Natural killer cell (primary cell): ENCODE data around the gene TRPM5. TPM values are rescaled to one million over a fixed set of nuclear protein-coding genes. Genes with fewer than 3 reads are reported as not detected.

ENCODE experiments used
- ATAC-seq, 3 donors: fragments of 150-1000 bp in 2 of 3; fragments of 200-7000 bp in 1 of 3; cut with Tn5 transposase; 1 replicate in 1 of 3; 2 replicates in 2 of 3; pipeline ENCODE4 v1.10.0; 2021; ENCODE audit warnings: mild to moderate bottlenecking in 2 of 3, moderate library complexity in 2 of 3
- DNase-seq, 2 donors: peaks; one replicate each; pipeline versions ENCODE4 v3.0.0 to v3.0.0-alpha.2; 2013 to 2021; ENCODE audit warnings: mixed read lengths in 1 of 2
- H3K27ac ChIP-seq: one replicate; pipeline ENCODE4 v1.5.1; 2013; ENCODE audit warnings: mild to moderate bottlenecking, low read length
- H3K27me3 ChIP-seq: one replicate; pipeline ENCODE4 v1.6.1; 2013; ENCODE audit warnings: low read length; ENCODE audit not compliant: control insufficient read depth, insufficient read depth
- H3K36me3 ChIP-seq: one replicate; pipeline ENCODE4 v1.6.1; 2013; ENCODE audit warnings: low read length; ENCODE audit not compliant: control insufficient read depth, insufficient read depth
- H3K4me1 ChIP-seq: one replicate; pipeline ENCODE4 v1.6.1; 2013; ENCODE audit warnings: low read length; ENCODE audit not compliant: control insufficient read depth, insufficient read depth
- H3K4me3 ChIP-seq: one replicate; pipeline ENCODE4 v1.5.1; 2013; ENCODE audit warnings: low read length
- H3K9me3 ChIP-seq: one replicate; pipeline ENCODE4 v1.6.1; 2013; ENCODE audit warnings: low read length; ENCODE audit not compliant: control insufficient read depth, insufficient read depth
- H3K27ac Mint-ChIP-seq, 2 donors: one replicate each; pipeline ENCODE4 v1.8.0; 2022; ENCODE audit warnings: mild to moderate bottlenecking in 2 of 2, mixed read lengths in 2 of 2, moderate library complexity in 1 of 2
- H3K27me3 Mint-ChIP-seq, 2 donors: one replicate each; pipeline ENCODE4 v1.8.0; 2022; ENCODE audit warnings: low read depth in 2 of 2, mixed read lengths in 2 of 2
- H3K36me3 Mint-ChIP-seq: one replicate; pipeline ENCODE4 v1.8.0; 2022; ENCODE audit warnings: mixed read lengths
- H3K4me1 Mint-ChIP-seq, 2 donors: one replicate each; pipeline ENCODE4 v1.8.0; 2022; ENCODE audit warnings: mixed read lengths in 2 of 2
- H3K4me3 Mint-ChIP-seq: one replicate; pipeline ENCODE4 v1.8.0; 2022; ENCODE audit warnings: mild to moderate bottlenecking, moderate library complexity, mixed read lengths
- H3K9me3 Mint-ChIP-seq, 2 donors: one replicate each; pipeline ENCODE4 v1.8.0; 2022; ENCODE audit warnings: mixed read lengths in 2 of 2
- CTCF ChIP-seq: fragments of 200-600 bp; IDR thresholded peaks from one replicate; pipeline ENCODE4 v1.8.0; 2022; ENCODE audit warnings: antibody characterized with exemption
- WGBS: methylation state at CpG from one replicate; pipeline ENCODE4 v1.1.7; 2013; ENCODE audit warnings: missing lambda C conversion rate; ENCODE audit not compliant: insufficient coverage; 5-methylcytosine and 5-hydroxymethylcytosine counted together
- intact Hi-C: fragments of 100-400 bp; cut with micrococcal nuclease; formaldehyde crosslinking; loops from one replicate; pipeline ENCODE4 v1.14.2; 2022
- total RNA-seq, 4 donors: library from RNA; stranded (reverse); fragments of 120-200 nt in 1 of 4; gene quantifications; one replicate each; pipeline versions ENCODE4 v1.2.3 to v1.2.4, GENCODE V29; 2013 to 2022

TRPM5 gene
- total RNA-seq, 3 donors from 2014 or later (not counting 1 experiment from before 2014, with no cell fraction given), result not detected

DNA sequence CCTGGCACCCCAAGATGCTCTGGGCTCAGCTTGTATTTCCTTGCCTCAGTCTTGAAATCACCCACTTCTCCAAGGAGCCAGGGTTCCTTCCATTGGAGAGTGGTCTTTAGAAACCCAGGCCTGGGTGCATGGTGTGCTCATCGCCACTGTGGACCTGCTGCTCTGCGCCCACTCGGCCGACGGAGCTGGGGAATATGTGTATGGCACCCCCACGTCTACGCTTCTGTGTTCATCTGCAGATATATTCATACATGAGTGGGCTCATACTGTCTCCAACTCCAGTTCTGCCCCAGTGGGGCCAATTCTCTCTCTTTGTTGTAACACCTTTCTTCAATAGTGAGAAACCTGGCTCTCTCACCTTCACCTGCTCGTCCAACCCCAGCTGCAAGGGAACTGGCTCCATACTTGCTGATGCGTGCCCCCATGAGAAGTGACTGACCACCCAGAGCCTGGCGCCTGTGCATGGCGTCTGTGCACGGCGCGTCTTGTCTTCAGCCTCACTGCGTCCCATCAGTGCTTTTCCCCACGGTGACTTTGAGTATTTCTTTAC lies 40.3 kb upstream of the TRPM5 start:
- Histone ChIP-seq H3K4me1 (peaks cover 5% of the 10 kb centered on the region), H3K27ac (no peak overlapping the region), H3K36me3 (no peaks in the 10 kb centered on the region), H3K27me3 (no peaks in the 10 kb centered on the region), H3K4me3 (no peak overlapping the region), H3K9me3 (peaks cover 9% of the 10 kb centered on the region)
- no peak for TF ChIP-seq CTCF
- peaks cover 8 to 15% of the 10 kb centered on the region in 2 donors for H3K9me3 Mint-ChIP-seq
- no peak for ATAC-seq
- H3K27me3 Mint-ChIP-seq, result peaks cover 38 to 82% of the 10 kb centered on the region in 2 donors
- H3K27ac Mint-ChIP-seq, result no peak overlapping the region
- peaks cover 32% of the 10 kb centered on the region for H3K36me3 Mint-ChIP-seq
- DNase-seq, result no peak
- WGBS, result 95% methylated on average over 16 of the region's 16 CpGs
- H3K4me1 Mint-ChIP-seq, result peaks cover 10 to 13% of the 10 kb centered on the region in 2 donors
- H3K4me3 Mint-ChIP-seq, result no peak overlapping the region
- intact Hi-C loops, result no loop called here

DNA sequence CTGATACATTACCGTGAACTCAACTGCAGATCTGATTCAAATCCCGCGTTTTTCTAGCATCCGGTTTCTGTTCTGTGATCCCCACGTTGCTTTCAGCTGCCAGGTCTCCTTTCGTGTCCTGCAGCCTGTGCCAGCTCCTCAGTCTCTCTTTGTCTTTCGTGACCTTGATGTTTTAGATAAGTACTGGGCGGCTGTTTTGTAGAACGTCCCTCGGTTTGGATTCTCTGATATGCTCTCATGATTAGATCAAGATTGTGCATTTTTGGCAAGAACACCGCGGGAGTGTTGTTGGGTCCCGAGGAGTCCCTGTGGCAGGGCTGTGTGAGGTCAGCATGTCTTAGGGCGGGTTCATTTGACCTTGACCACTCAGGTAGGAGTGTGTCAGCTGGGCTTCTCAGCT lies 39.1 kb upstream of the TRPM5 start:
- H3K36me3 Mint-ChIP-seq, result peaks cover 26% of the 10 kb centered on the region
- DNase-seq, result no peak
- Histone ChIP-seq H3K36me3 (no peaks in the 10 kb centered on the region), H3K4me3 (no peak overlapping the region), H3K4me1 (peaks cover 5% of the 10 kb centered on the region), H3K27me3 (no peaks in the 10 kb centered on the region), H3K27ac (no peak overlapping the region), H3K9me3 (peaks cover 8% of the 10 kb centered on the region)
- no peak overlapping the region for H3K4me3 Mint-ChIP-seq
- no peak for TF ChIP-seq CTCF
- H3K27ac Mint-ChIP-seq, result no peak overlapping the region
- no peak for ATAC-seq
- peaks cover 10 to 13% of the 10 kb centered on the region in 2 donors for H3K4me1 Mint-ChIP-seq
- WGBS, result 93% methylated on average over 14 of the region's 14 CpGs
- peaks cover 4 to 9% of the 10 kb centered on the region in 2 donors for H3K9me3 Mint-ChIP-seq
- intact Hi-C loops, result no loop called here
- H3K27me3 Mint-ChIP-seq, result peaks cover 37 to 86% of the 10 kb centered on the region in 2 donors

- Histone ChIP-seq H3K27me3 (no peaks in the 10 kb centered on the region), H3K4me1 (peaks cover 5% of the 10 kb centered on the region), H3K27ac (no peak overlapping the region), H3K4me3 (no peak overlapping the region), H3K9me3 (peaks cover 8% of the 10 kb centered on the region), H3K36me3 (no peaks in the 10 kb centered on the region)
- no peak for TF ChIP-seq CTCF
- peaks cover 10 to 13% of the 10 kb centered on the region in 2 donors for H3K4me1 Mint-ChIP-seq
- DNase-seq, result no peak
- 87% methylated on average over 5 of the region's 5 CpGs for WGBS
- peaks cover 43 to 86% of the 10 kb centered on the region in 2 donors for H3K27me3 Mint-ChIP-seq
- intact Hi-C loops, result no loop called here
- H3K27ac Mint-ChIP-seq, result no peak overlapping the region
- H3K4me3 Mint-ChIP-seq, result no peak overlapping the region
- peaks cover 19% of the 10 kb centered on the region for H3K36me3 Mint-ChIP-seq
- H3K9me3 Mint-ChIP-seq, result peaks cover 3 to 4% of the 10 kb centered on the region in 2 donors
- ATAC-seq, result no peak
Measured at GRCh38 chr11:2482745-2483144, 38.4 kb upstream of the TRPM5 start.

GRCh38 chr11:2482204-2482603 lies 37.9 kb upstream of the TRPM5 start:
- H3K4me3 Mint-ChIP-seq, result no peak overlapping the region
- peaks cover 5% of the 10 kb centered on the region for H3K4me1 ChIP-seq
- H3K27ac ChIP-seq, result no peak overlapping the region
- no peak for DNase-seq
- H3K27me3 ChIP-seq, result no peaks in the 10 kb centered on the region
- peaks cover 15% of the 10 kb centered on the region for H3K36me3 Mint-ChIP-seq
- H3K36me3 ChIP-seq, result no peaks in the 10 kb centered on the region
- TF ChIP-seq CTCF, result no peak
- H3K27me3 Mint-ChIP-seq, result peaks cover 44 to 86% of the 10 kb centered on the region in 2 donors
- no peak overlapping the region for H3K27ac Mint-ChIP-seq
- H3K4me1 Mint-ChIP-seq, result peaks cover 10 to 13% of the 10 kb centered on the region in 2 donors
- no peak overlapping the region for H3K4me3 ChIP-seq
- WGBS, result 78% methylated on average over 3 of the region's 3 CpGs
- intact Hi-C loops, result no loop called here
- peaks cover 3 to 4% of the 10 kb centered on the region in 2 donors for H3K9me3 Mint-ChIP-seq
- ATAC-seq, result no peak
- H3K9me3 ChIP-seq, result peaks cover 8% of the 10 kb centered on the region
